Activated CD4-positive, alpha-beta memory T cell treated with anti-CD3 and anti-CD28 coated beads, Interleukin-2, amount 10 ng/mL, durations not matched to agents 7 days and 5 days (primary cell): ENCODE measurements around the gene GAGE10. TPM values are rescaled to one million over a fixed set of nuclear protein-coding genes. Genes with fewer than 3 reads are reported as not detected.
A peak's percentile ranks its signal among the peaks of the same experiment; 100 is the strongest.

ENCODE experiments used
- CTCF ChIA-PET: fragments of 350-600 bp; sonication (Branson Sonifier 250); formaldehyde crosslinking; loops from one replicate; lab custom pipeline; 2021; ENCODE audit warnings: antibody characterized with exemption, inconsistent platforms; lab: Charles Lee
- POLR2A ChIA-PET: fragments of 350-600 bp; sonication (Branson Sonifier 250); formaldehyde crosslinking; loops from one replicate; lab custom pipeline; 2021; ENCODE audit warnings: antibody characterized with exemption; lab: Charles Lee
- DNase-seq: peaks from one replicate; pipeline ENCODE4 v3.0.0-alpha.2; 2020
- H3K27ac Mint-ChIP-seq: one replicate; pipeline ENCODE4 v1.8.0; 2021; ENCODE audit warnings: mild to moderate bottlenecking, mixed read lengths
- H3K27me3 Mint-ChIP-seq: one replicate; pipeline ENCODE4 v1.8.0; 2021; ENCODE audit warnings: mixed read lengths
- H3K36me3 Mint-ChIP-seq: one replicate; pipeline ENCODE4 v1.8.0; 2021; ENCODE audit warnings: low read depth, mixed read lengths
- H3K4me1 Mint-ChIP-seq: one replicate; pipeline ENCODE4 v1.8.0; 2021; ENCODE audit warnings: mixed read lengths
- H3K4me3 Mint-ChIP-seq: one replicate; pipeline ENCODE4 v1.8.0; 2021; ENCODE audit warnings: mild to moderate bottlenecking, mixed read lengths
- H3K9me3 Mint-ChIP-seq: one replicate; pipeline ENCODE4 v1.8.0; 2021; ENCODE audit warnings: mixed read lengths
- total RNA-seq, 2 experiments: library from RNA; stranded (reverse); gene quantifications; one replicate each; pipeline ENCODE4 v1.2.3, GENCODE V29; 2021

GAGE10 gene, protein sequence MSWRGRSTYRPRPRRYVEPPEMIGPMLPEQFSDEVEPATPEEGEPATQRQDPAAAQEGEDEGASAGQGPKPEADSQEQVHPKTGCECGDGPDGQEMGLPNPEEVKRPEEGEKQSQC
- not detected for total RNA-seq

DNA sequence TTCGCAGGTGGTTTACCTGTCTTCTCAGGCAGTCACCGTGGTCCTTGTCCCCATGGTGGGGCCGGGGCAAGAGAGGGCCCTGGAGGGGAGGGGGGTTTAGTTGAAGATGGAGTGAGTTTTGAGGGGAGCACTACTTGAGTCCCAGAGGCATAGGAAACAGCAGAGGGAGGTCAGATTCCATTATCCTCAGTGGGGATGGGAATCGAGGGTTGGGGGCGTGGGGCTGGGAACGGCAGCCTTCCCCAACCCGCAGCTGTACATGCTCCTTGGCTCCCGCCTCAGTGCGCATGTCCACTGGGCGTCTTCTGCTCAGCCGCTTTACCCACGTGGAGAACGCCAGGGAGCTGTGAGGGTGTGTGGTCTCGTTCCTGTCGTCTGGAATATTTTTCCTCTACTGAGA, at the start of gene GAGE10:
Gene GAGE10, plus strand, starts transcription at position 301 of the 400 bp plus-strand sequence. CDS start 1,214 bp downstream, outside the sequence.
- Mint-ChIP-seq H3K9me3 (no peaks in the 10 kb centered on the region), H3K4me3 (no peak within 1 kb of the TSS), H3K27me3 (peaks cover 11% of the 10 kb centered on the region), H3K36me3 (no peaks in the 10 kb centered on the region), H3K4me1 (peaks cover under 1% of the 10 kb centered on the region), H3K27ac (no peak within 1 kb of the TSS)
- ChIA-PET POLR2A (no interaction called here), CTCF (no interaction called here)
- DNase-seq: no peak

DNA sequence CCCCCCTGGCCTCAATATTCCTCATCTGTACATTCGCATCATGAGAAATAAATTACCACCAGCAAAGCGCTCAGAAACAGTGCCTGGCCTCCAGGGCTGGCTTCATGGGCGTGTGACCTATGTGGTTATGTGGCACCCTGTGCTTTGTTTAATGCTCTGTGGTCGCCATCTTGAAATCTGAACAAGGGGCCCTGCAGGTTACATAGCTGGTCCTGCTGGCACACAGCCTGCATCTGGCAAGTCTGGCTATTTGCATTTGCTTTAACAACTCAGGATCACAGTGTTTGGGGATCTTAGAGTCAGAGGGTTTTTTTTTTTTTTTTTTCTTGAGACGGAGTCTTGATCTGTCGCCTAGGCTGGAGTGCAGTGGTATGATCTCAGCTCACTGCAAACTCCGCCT, 48.8 kb upstream of the GAGE10 start:
- CTCF ChIA-PET: no interaction called here
- peaks cover 14% of the 10 kb centered on the region for H3K36me3 Mint-ChIP-seq
- H3K27ac Mint-ChIP-seq: no peak overlapping the region

DNA sequence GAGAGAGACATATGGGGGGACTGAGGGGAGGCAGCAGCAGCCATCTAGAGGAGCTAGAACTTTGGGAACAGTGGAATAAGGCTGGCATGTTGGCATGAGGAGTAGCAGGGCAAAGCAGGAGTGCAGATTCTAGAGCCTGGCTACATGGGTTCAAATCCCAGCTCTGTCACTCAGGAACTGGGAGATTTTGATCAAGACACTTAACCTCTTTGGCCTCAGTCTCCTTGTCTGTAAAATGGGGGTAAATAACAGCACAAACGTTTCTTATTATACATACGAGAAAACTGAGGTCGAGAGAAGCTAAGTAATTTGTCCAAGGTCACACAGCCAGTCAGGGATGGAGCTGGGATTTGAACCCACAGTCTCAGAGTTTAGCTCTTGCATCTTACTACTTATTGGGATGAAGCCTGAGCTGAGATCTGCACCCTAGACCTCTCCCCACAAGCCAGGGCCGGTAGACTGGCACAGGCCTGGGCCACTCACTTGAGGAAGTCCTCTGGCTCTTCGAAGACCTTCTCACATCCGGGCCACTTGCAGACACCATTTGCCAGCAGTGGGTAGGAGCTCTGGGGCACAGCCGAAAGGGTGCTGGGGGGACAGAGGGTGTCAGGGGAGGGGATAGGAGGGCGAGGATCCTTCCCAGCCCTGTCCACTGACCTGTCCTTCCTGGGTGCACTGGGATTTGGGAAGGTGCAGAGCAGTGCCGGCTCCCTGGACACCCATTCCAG, 47.0 kb upstream of the GAGE10 start:
- POLR2A ChIA-PET: no interaction called here
- Mint-ChIP-seq H3K4me3 (no peak overlapping the region), H3K27me3 (no peaks in the 10 kb centered on the region), H3K4me1 (peaks cover 24% of the 10 kb centered on the region), H3K27ac (no peak overlapping the region), H3K36me3 (peaks cover 9% of the 10 kb centered on the region), H3K9me3 (no peaks in the 10 kb centered on the region)
- DNase-seq: no peak
- CTCF ChIA-PET: no interaction called here

More for the DNA sequence above, 48.8 kb upstream of the GAGE10 start:
- DNase-seq: no peak
- POLR2A ChIA-PET: no interaction called here
- Mint-ChIP-seq H3K27me3 (no peaks in the 10 kb centered on the region), H3K4me1 (peaks cover 26% of the 10 kb centered on the region), H3K9me3 (no peaks in the 10 kb centered on the region), H3K4me3 (no peak overlapping the region)

DNA sequence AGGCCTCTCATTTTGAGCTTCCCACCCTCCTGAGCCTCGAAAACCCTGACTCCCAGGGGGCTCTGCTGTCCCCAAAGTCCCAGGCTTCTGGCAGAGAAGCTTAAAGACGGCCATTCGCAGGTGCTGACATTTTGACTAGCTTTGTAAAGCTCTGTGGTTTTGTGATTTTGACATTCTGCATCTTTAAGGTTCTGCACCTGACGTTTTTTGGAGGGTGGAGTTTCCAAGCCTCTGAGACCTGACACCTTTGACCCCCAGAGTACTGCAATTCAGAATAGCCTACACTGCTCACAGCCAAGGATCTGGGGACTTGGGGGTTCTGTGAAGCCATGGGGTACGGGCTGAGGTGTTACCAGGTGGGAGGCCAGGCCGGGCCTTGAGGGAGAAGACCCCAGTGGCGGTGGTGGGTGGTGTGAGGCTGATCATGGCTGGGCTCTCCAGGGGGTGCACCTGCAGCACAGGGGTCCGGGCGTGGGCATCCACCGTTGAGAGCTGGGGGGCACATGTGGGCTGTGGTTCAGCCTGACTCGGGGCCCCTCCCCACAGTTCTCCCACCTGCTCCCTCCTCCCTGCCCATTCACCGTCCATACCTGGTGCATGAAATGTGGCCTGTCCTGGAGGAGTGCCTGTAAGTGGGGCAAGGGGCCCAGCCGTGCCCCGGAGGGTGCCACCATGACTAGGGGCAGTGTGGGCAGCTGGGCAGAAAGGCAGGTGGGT, 46.2 kb upstream of the GAGE10 start:
- Mint-ChIP-seq H3K36me3 (peaks cover 14% of the 10 kb centered on the region), H3K4me3 (no peak overlapping the region), H3K27ac (peak overlapping the region; percentile 35), H3K4me1 (peaks cover 30% of the 10 kb centered on the region), H3K27me3 (no peaks in the 10 kb centered on the region), H3K9me3 (no peaks in the 10 kb centered on the region)
- ChIA-PET POLR2A (interaction anchor here (1.3 kb wide), 1 partner anchor 16 kb away, joined by 4 read pairs; no protein-coding TSS in a partner anchor), CTCF (no interaction called here)
- no peak for DNase-seq

DNA sequence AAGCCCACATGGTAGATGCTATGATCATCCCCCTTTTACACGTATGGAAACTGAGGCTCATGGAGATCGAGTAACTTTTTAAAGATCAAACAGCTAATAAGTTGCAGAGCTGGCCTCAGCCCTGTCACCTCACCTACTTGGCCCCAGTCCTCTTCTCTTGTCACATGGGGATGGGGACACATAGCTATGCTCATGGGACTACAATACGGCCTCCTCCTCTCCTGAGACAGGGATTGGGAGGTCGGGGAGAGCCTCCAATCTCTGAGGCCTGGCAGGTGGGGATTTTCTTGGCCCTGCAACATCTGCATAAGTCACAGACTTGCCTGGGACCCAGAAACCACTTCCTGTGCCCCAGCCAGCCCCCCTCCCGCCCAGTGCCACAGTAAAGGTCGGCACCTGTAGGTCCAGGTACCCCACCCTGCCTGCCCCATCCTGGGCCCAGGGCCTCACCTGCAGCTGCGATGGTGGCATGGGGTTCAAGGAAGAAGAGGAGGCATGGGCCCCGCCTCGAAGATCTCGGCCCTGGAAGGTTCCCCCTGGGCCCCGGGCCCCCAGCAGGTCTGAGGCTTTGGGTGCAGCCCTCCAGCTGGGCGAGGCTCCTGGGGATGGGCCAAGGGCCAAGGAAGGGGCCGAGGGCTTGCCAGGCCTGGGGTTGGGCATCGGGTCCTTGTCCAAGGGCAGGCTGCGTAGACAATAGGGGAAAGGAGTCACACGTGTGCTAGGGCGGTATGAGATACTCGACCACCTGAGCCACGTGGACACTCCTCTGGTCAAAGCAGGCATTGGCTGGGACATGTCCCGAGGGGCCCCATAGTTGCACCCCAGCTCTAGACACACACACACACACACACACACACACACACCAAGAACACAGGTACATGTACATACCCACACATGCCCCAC, 45.3 kb upstream of the GAGE10 start:
- H3K4me1 Mint-ChIP-seq: peaks cover 36% of the 10 kb centered on the region
- POLR2A ChIA-PET: interaction anchor here (1.3 to 1.5 kb wide), 2 partner anchors 11 to 15 kb away, joined by 4 to 9 read pairs; partner anchors contain the start of gene PPP1R3F
- peaks cover 15% of the 10 kb centered on the region for H3K36me3 Mint-ChIP-seq
- H3K4me3 Mint-ChIP-seq: no peak overlapping the region
- no peak for DNase-seq
- CTCF ChIA-PET: no interaction called here
- no peaks in the 10 kb centered on the region for H3K27me3 Mint-ChIP-seq
- H3K27ac Mint-ChIP-seq: peak overlapping the region; percentile 35
- H3K9me3 Mint-ChIP-seq: no peaks in the 10 kb centered on the region

DNA sequence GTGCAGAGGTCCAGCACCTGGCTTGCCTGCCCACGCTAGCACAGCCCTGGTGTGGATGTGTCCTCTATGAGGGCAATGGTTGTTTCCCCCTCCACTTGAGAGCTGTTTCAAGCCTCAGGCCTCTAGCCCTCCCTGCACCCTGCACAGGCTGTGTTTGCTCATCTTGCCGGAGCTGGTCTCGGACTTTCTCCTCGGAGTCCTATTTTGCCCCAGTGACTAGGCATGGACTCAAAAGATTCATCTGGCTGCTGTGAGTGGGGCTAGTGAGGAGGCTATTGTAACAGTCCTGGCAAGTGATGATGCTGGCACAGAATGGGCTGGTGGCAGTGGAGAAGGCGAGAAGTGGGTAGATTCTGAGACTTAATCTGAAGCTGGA, 44.7 kb upstream of the GAGE10 start:
- Mint-ChIP-seq H3K9me3 (no peaks in the 10 kb centered on the region), H3K27ac (no peak overlapping the region), H3K36me3 (peaks cover 15% of the 10 kb centered on the region), H3K27me3 (no peaks in the 10 kb centered on the region), H3K4me1 (peaks cover 36% of the 10 kb centered on the region), H3K4me3 (no peak overlapping the region)
- ChIA-PET POLR2A (interaction anchor here (1.0 to 1.5 kb wide), 2 partner anchors 9 to 10 kb away, joined by 3 to 9 read pairs; partner anchors contain the start of gene PPP1R3F), CTCF (no interaction called here)
- no peak for DNase-seq

DNA sequence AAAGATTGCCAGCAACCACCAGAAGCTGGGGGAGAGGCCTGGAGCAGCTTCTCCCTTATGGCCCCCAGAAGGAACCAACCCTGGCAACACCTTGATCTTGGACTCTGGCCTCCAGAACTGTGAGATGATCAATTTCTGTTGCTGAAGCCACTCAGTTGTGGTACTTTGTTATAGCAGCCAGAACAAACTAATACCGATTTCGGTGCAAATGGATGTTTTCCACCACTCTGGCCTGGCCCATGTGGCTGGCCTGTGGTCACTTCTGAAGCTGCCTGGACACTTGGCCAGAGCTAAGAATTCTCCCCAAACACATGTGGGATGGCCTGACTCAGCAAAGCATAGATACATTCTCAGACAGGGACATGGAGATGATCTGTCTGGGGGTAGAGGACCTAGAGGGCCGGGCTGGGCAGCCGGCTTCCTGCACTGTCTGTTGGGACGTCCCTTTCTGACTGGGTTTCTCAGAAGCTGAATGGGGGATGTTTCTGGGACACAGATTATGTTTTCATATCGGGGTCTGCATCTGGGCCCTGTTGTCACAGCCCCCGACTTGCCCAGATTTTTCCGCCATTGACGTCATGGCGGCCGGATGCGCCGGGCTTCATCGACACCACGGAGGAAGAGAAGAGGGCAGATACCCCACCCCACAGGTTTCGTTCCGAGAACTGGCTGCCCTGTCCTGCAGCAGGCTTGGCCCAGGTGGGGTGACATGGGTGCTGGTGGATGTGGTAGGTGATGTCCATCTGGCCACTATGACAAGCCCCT, 43.0 kb upstream of the GAGE10 start:
- Mint-ChIP-seq H3K4me3 (no peak overlapping the region), H3K36me3 (peaks cover 19% of the 10 kb centered on the region), H3K9me3 (no peaks in the 10 kb centered on the region), H3K27me3 (no peaks in the 10 kb centered on the region), H3K4me1 (peaks cover 52% of the 10 kb centered on the region), H3K27ac (peak overlapping the region; percentile 3)
- POLR2A ChIA-PET: interaction anchor here (0.9 to 1.6 kb wide), 3 partner anchors 12 to 16 kb away, joined by 3 to 7 read pairs (median 3); no protein-coding TSS in a partner anchor
- CTCF ChIA-PET: no interaction called here
- DNase-seq: no peak

DNA sequence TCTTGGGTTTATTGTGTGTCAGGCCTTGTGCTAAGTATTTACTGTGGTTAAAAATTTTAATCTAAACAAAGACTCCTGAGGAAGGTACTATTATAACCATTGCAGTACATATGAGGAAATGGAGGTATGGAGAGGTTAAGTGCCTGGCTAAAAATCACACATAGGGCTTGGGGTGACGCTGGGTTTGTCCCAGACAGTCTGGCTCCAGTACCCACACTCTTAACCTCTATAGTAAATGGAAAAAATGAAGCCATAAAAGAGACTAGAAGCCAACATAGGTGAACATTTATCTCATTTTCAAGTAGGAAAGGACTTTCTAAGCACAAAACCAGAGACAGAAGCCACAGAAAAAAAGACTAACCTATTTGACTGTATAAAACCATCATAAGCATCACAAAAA, 40.8 kb upstream of the GAGE10 start:
- Mint-ChIP-seq H3K4me3 (peak overlapping the region; percentile 74), H3K9me3 (no peaks in the 10 kb centered on the region), H3K27ac (peak overlapping the region; percentile 29), H3K27me3 (no peaks in the 10 kb centered on the region), H3K36me3 (peaks cover 19% of the 10 kb centered on the region), H3K4me1 (peaks cover 52% of the 10 kb centered on the region)
- DNase-seq: no peak
- POLR2A ChIA-PET: no interaction called here
- CTCF ChIA-PET: no interaction called here

DNA sequence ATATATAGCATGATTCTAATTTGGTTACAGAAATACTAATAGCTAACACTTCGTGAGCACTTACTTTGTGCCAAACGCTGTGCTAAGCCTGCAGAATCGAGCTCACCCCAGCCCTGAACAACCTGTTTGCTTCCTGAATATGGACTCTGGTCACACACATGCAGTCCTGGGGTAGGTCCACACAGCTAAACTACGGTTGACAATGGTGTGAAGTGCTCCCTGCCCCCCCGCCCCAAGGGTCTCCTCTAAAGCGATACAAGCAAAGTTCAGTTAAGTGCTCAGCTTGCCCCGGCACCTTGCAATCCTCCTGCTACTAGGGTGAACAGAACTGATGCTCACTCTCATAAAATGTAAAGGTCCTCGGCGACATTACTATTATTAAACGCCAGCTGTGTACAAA, 39.8 kb upstream of the GAGE10 start:
- Mint-ChIP-seq H3K9me3 (no peaks in the 10 kb centered on the region), H3K27me3 (no peaks in the 10 kb centered on the region), H3K36me3 (peaks cover 19% of the 10 kb centered on the region), H3K27ac (peak overlapping the region; percentile 70), H3K4me1 (peaks cover 54% of the 10 kb centered on the region), H3K4me3 (peak overlapping the region; percentile 74)
- ChIA-PET CTCF (interaction anchor here (1.2 to 1.5 kb wide), 2 partner anchors 28 to 71 kb away, joined by 3 to 4 read pairs; no protein-coding TSS in a partner anchor), POLR2A (interaction anchor here (1.3 to 2.6 kb wide), 3 partner anchors 9 to 28 kb away, joined by 5 to 25 read pairs (median 5); partner anchors contain the start of gene CCDC22)
- DNase-seq: no peak

DNA sequence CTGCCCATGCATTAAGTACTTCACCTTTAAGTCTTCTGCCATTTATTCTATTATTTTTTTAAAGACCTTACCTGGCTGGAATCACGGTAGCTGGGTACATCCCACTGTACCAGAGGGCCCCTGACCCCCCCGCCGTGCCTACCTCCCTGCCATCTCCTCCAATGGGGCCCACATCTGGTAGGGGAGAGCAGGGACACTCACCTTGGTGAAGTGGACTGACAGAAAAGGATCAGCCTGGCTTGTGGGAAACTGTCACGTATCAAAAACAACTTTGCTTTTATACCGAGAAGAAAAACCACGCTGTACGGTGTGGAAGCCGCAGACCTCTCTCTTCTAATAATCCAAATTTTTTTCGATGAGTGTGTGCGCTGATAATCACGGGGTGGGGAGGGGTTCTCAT, 39.0 kb upstream of the GAGE10 start, which contains the start of gene FOXP3:
Gene FOXP3, minus strand, starts transcription at position 251 of the 400 bp plus-strand sequence. CDS start 6,205 bp downstream, outside the sequence.
- Mint-ChIP-seq H3K27me3 (no peaks in the 10 kb centered on the region), H3K4me3 (peak within 1 kb of the TSS; percentile 74), H3K36me3 (peaks cover 19% of the 10 kb centered on the region), H3K4me1 (peaks cover 49% of the 10 kb centered on the region), H3K9me3 (no peaks in the 10 kb centered on the region), H3K27ac (peak within 1 kb of the TSS; percentile 70)
- ChIA-PET CTCF (interaction anchor here (1.5 to 1.7 kb wide), 2 partner anchors 72 kb away, joined by 4 to 5 read pairs; no protein-coding TSS in a partner anchor), POLR2A (interaction anchor here (0.8 to 2.6 kb wide), 4 partner anchors 8 to 29 kb away, joined by 3 to 25 read pairs (median 5); partner anchors contain the start of gene CCDC22)
- no peak for DNase-seq

DNA sequence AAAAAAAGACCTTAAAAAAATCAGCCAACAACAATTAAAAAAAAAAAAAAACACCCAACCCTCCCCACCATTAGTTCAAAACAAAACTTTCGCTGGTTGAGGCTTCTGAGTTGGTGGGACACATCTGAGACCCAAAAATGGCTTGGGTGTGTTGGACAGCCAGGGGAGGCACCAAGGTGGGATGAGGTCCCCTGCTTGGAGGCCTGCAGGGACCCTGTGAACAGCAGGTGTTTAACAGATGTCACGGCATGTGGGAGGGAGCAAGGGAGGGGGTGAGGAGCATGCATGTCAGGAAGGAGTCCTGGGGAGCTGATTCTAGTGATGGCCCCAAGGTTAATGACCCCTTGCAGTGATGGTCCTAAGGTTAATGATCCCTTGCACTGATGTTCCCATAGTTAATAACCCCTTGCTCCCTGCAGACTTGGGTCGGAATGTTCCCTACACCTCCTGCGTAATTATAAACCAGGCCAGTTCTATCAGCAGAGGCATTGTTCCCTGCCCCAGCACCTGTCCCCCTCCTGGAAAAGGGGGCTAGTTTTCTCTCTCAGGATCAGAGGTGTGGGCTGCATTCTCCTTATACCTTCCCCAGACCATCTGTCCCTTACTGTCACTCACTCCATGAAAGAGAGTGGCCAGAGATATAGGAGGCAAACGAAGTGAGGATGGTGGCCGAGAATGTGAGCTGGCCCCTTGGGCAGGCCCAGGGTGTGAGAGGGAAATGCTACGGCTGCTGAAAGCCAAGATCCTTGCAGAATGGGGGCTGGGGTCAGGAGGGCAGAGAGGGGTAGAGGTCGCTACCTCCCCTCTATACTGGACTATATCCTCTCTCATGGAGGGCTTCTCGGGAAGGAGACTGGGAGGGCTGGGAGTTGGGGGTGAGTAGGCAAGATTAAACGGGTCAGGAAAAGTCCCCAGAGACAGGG, 36.7 kb upstream of the GAGE10 start:
- no peak for DNase-seq
- H3K36me3 Mint-ChIP-seq: peaks cover 25% of the 10 kb centered on the region
- ChIA-PET POLR2A (no interaction called here), CTCF (no interaction called here)
- no peak overlapping the region for H3K27ac Mint-ChIP-seq
- no peaks in the 10 kb centered on the region for H3K9me3 Mint-ChIP-seq
- H3K27me3 Mint-ChIP-seq: no peaks in the 10 kb centered on the region
- H3K4me3 Mint-ChIP-seq: no peak overlapping the region
- H3K4me1 Mint-ChIP-seq: peaks cover 53% of the 10 kb centered on the region
